Endometrial microvascular endothelial cells (primary cell): ENCODE data around the gene DHPS. TPM values are rescaled to one million over a fixed set of nuclear protein-coding genes. Genes with fewer than 3 reads are reported as not detected.
"Not testable (repeated sequence)": the region's sequence is repeated elsewhere in the genome, so short reads cannot be mapped to it uniquely, and the experiment has no call there.

Source experiments
- in situ Hi-C: cut with HindIII; loops from 2 replicates; pipeline ENCODE4 v1.10.0; 2017; ENCODE audit warnings: low sequenced_read_pairs, low pct_unique_long_range_greater_than_20kb; ENCODE audit errors: inconsistent ontology term
- total RNA-seq: library from RNA; depleted of rRNA; stranded (reverse); fragments of >200 nt; gene quantifications from one replicate; pipeline ENCODE4 v1.2.3, GENCODE V29; 2015; ENCODE audit errors: inconsistent ontology term

DHPS gene
- total RNA-seq, 1 donor from 2014 or later: 86.4 TPM

DNA sequence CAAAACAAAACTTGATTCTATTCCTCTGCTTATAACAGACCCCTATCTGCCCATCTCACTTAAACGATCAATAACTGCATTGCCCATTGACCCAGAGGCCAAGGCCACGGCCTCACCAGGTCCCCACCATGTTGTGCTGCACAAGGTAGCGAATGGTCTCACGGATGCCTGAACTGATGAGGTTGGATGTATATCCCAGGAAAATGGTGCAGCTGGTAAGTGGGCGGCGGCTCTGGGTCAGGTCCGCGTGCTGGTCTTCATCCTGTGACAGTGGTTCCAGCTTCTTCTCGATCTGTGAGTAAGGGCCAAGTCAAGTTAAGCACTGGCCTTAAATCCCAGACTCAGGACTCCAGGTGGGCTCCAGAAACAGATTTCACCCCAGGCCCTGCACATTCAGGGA, 1.6 kb downstream of the DHPS start:
- in situ Hi-C loops: no loop called here

- in situ Hi-C loops: not testable (repeated sequence)
These were observed 3.6 kb downstream of the DHPS start for GRCh38 chr19:12678039-12678438.

DNA sequence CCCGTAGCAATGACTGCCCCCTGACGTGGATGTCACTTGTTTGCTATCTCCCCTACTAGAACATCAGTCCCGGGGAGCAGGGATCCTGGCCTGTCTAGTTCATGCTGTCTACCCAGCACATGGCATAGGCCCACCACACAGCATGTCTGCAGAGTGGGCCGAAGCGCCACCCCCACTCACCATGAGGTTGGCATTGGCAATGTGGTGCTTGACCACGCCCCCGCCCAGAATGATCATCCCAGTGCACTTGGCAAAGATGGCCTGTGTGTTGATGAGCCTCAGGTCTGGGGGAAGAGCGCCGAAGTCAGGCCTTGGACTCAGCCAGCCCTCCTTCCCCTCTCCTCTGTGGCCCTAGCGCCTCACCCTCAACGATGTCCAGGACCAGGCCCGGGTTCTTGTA, 4.8 kb downstream of the DHPS start:
- in situ Hi-C loops: no loop called here

GRCh38 chr19:12676384-12676792, 5.3 kb downstream of the DHPS start:
- in situ Hi-C loops: no loop called here

DNA sequence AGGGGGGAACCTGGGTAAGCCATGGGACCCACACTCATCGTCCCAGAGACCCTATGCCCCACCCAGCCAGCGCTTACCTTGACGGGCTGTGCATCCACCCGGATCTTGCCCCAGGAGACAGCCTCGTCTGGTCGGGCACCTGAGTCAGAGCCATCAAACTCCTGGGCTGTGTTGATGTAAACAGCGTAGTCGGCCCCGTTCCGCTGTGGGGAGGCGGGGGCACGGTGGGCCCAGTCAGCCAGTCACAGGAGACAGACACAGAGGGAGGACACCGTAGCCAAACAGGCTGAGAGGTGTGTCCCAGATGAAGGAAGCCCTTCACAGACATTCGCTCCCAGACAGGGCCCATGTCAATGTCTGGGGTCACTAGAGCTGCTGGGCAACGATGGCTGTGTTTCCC, 5.7 kb downstream of the DHPS start:
- in situ Hi-C loops: no loop called here

- in situ Hi-C loops: no loop called here
These were observed 6.3 kb downstream of the DHPS start for GRCh38 chr19:12675399-12675798.

- in situ Hi-C loops: no loop called here
These were observed 8.9 kb downstream of the DHPS start for GRCh38 chr19:12672744-12673143.

DNA sequence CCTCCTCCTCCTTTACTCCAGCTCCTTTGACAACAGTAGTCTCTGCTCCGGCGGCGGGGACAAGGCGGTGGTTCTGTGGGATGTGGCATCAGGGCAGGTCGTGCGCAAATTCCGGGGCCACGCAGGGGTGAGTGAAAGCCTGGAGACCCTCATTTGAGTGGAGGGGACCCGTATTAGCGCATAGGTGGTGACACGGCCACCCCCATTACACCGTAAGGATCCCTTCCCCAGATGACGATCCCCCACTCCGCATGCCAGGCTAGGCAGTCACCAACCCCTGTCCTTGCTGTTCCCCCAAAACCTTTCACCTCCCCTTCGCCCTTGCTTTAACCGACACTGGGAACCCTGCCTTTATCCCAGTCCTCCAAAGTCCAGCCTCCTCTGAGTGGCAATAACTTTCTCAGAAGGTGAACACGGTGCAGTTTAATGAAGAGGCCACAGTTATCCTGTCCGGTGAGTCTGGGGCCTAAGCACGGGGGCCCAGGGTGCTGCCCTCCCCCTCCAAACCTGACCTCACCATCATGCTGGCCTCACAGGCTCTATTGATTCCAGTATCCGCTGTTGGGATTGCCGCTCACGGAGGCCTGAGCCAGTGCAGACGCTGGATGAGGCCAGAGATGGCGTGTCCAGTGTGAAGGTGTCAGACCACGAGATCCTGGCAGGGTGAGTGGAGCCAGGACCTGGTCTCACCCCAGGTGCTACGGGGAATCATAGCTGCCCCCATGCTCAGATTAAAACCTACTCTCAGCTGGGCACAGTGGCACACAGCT, 11.3 kb downstream of the DHPS start:
- in situ Hi-C loops: no loop called here

- in situ Hi-C loops: no loop called here
These were observed 12.2 kb downstream of the DHPS start for GRCh38 chr19:12669270-12670158.

DNA sequence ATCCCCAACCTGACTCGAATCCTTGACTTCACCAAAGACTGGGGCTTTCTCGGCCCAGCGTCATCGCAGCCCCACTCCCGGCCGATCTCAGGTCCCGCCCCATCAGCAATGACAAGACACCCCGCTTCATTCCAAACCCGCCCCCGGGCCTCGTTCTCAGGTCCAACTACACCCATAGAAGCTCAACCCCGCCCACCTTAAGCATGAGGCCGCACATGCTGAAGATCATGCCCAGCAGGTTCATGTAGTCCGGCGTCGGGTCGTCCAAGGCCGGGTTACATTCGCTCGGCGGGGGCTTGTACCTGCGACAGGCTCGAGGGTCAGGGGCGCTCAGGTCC, 12.8 kb downstream of the DHPS start:
- in situ Hi-C loops: no loop called here

DNA sequence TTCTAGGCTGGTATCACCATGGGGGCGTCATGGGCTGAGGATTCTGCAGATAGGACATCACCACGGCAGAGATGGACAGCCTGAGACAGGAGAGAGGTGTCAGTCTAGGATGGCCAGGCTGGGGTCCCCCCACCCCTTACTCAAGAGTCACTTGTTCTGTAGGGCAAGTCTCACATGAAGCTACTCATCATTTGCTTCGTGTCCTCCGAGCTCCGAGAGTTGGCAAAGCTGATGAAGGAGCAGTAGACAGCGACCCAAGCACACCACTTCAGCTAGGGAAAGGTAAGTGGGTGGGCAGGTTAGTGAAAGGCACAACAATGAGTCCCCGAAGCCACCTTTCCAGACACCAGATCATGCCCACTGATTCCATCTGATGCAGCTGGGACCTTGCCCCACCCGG, 13.3 kb downstream of the DHPS start:
- in situ Hi-C loops: no loop called here

DNA sequence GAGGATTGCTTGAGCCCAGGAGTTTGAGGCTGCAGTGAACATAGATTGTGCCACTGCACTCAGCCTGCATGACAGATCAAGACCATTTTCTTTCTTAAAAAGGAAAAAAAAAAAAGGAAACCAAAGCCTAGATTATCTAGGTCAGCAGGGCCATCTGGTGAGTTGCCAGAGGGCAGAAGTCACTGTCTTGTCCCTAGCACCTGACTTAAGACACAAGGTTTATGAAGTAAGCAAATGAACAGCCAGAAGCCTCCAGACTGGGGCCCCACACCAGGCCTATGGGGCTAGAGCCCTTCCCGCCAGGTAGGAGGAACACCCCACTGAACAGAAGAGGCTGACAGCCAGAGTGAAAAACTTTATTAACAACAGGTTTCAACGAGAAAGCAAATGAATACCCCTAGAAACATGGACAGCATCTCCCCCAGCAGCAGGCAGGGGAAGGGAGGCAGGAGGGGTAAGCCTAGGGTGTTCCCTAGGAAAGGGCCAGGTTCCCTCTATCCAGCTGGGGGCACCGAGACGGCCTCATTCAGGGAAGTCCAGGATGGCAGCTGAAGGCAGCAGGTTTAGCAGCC, 13.9 kb downstream of the DHPS start:
- in situ Hi-C loops: no loop called here

DNA sequence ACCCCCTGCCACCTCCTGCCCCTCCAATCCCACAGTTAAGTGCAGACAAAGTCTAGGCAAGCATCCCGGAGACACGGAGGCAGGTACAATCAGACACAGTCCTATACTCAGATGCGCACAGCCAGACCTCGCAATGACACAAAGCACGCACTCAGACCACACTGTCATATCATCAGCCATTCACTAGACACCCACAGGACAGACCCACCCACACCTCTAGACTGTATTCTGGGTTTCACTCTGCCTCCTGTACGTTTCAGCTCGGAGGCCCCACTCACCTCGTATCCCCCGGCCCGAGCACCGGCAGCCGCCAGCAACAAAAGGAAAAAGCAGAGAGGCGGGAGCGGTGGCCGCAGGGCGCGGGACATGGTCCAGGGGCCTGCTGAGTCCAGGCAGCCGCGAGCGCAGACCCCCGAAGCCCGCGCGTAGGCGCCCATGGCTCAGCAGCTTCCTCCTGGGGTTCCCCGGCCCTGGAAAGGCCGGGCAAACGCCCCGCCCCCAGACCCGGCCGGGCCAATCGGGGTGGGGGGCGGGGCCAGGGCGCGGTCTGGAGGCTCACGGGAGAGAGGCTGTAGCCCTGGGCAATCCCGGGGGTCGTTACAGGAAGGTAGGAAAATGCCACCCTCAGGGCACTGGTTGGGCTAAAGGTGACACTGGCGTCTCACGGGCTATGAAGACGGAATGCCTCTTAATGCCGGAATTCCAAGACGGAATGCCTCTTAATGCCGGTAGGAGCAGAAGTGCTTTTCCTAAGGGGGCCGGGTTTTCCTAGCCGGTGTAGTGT, 15.2 kb downstream of the DHPS start, which contains the start of the genes MAN2B1 and WDR83:
Gene MAN2B1, minus strand, starts transcription at position 478 of the 784 bp plus-strand sequence. Its CDS starts 41 bp downstream, at position 437.
Gene WDR83, plus strand, starts transcription at position 543 of the 784 bp plus-strand sequence. CDS start 2,984 bp downstream, outside the sequence.
- in situ Hi-C loops: no loop called here

DNA sequence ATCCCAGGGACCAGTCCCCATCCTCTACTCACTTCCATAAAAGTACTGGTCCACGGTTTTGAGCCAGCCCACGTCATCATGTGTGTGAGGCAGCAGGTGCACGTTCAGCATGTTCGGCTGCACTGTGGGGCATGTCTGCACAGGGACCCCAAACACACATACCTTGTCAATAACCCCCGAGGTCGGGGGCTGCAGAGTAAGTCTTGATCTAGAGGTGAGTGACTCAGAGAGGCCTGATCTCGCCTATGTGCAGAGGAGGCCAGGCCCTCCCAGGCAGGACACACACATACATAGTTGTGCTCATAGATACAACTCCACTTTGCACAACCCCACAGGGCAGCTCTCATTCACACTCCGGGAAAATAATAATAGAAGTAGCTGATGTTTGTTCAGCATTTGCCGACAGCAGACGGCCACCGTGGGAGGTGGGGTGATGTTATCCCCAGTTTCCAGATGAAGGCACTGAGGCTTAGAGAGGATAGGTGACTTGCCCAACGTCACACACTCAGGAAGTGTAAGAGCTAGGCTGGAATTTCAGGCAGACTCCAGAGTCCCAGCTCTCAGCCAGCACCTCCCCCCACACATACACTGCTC, 15.9 kb downstream of the DHPS start:
- in situ Hi-C loops: no loop called here

GRCh38 chr19:12665281-12665573, 16.5 kb downstream of the DHPS start:
- in situ Hi-C loops: no loop called here

DNA sequence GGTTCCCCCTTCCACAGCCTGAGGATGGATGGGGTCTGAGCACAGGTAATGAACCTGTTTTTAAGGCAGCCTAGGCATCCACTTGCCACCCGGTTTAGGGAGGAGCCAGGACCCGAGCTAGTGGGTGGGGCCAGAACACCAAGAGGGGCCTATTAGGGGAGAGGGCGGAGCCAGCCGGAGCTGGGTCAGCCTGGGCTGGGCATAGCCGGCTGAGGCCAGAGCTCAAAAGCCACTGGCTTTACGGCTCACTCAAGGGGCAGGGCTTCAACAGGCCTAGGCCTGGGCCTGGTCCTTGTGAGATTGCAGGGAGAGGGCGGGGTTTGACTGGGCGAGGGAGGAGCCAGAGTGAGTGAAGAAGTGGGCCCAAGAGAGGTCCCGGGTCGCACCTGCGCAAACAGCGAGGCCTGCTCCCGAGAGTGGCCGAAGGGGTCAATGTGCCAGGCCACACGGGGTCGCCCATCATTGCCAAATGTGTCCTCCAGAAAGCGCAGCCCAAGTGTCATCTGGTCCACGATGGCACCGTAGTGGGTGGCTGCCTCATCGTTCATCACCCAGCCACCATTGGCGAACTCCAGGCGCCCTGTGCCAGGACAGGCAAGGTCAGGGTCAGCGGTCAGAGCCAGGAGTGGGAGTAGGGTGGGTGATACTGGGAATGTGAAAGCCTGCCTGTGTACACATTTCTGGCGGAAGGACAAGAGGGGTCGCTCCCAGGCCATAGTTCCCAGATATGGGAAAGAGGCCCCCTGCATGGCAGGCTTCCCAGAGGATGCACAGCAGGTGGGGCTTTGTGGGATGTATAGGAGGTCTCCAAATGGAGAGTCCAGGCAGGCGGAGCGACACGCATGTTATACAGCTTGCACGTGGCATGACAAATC, 17.0 kb downstream of the DHPS start:
- in situ Hi-C loops: no loop called here

DNA sequence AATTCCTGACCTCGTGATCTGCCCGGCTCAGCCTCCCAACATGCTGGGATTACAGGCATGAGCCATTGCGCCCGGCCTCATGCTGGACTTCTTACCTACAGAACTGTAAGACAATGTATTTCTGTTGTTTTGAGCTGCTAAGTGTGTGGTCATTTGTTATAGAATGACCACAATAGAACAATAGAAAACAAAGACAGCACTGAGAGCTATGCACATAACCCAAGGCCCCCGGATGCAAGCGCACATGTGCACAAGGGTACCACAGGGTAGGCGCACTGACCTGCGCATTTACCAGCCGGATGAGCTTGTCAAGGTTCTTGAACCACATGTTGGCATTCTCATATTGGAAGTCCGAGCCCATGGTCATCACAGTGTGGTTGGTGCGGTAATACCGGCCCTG, 20.7 kb downstream of the DHPS start:
- in situ Hi-C loops: no loop called here

GRCh38 chr19:12657966-12658365, 23.7 kb downstream of the DHPS start:
- in situ Hi-C loops: no loop called here
